NCI-H748 (cell line): ENCODE data around the gene MIDN.

Experiments
- DNase-seq: peaks from one replicate; lab custom pipeline; 2025; ENCODE audit not compliant: unreplicated experiment; lab: John Stamatoyannopoulos, UW

MIDN gene

GRCh38 chr19:1257475-1258162 lies 9.2 kb downstream of the MIDN start:
- no peak for DNase-seq

GRCh38 chr19:1258163-1258492 lies 9.7 kb downstream of the MIDN start:
- DNase-seq = no peak

- DNase-seq = no peak
Measured at GRCh38 chr19:1258707-1259205, 10.4 kb downstream of the MIDN start.

GRCh38 chr19:1259206-1259875 lies 11.0 kb downstream of the MIDN start:
- no peak for DNase-seq

- DNase-seq = no peak
Measured at GRCh38 chr19:1259876-1260748, 11.7 kb downstream of the MIDN start.

- DNase-seq = peak; percentile 94
Measured at GRCh38 chr19:1260749-1261537, 12.6 kb downstream of the MIDN start.

- DNase-seq = peak; percentile 49
Measured at GRCh38 chr19:1261538-1261797, 13.1 kb downstream of the MIDN start.

GRCh38 chr19:1261798-1262622 lies 13.6 kb downstream of the MIDN start:
- DNase-seq = no peak

GRCh38 chr19:1262623-1263123 lies 14.3 kb downstream of the MIDN start:
- DNase-seq = no peak

GRCh38 chr19:1263188-1263587 lies 14.8 kb downstream of the MIDN start:
- no peak for DNase-seq

- DNase-seq = no peak
Measured at GRCh38 chr19:1264801-1265614, 16.6 kb downstream of the MIDN start.

GRCh38 chr19:1265615-1266128 lies 17.3 kb downstream of the MIDN start:
- peak; percentile 25 for DNase-seq

GRCh38 chr19:1266129-1266915 lies 17.9 kb downstream of the MIDN start:
- peak; percentile 87 for DNase-seq

- DNase-seq = peak; percentile 65
Measured at GRCh38 chr19:1266916-1267476, 18.6 kb downstream of the MIDN start.

- no peak for DNase-seq
Measured at GRCh38 chr19:1267477-1268225, 19.3 kb downstream of the MIDN start.

GRCh38 chr19:1268226-1269064 lies 20.1 kb downstream of the MIDN start:
- DNase-seq = no peak
